Stomach (tissue), 4 donors: ENCODE results near the gene EIF2S2.
"Not testable (repeated sequence)": the region's sequence is repeated elsewhere in the genome, so short reads cannot be mapped to it uniquely, and the experiment has no call there.

Experiments used
- EP300 ChIP-seq: sonication (generic); formaldehyde crosslinking; IDR thresholded peaks from one replicate; pipeline ENCODE4 v1.6.1; 2017; ENCODE audit warnings: antibody characterized with exemption
- POLR2A ChIP-seq, 4 donors: fragments of 450-650 bp; IDR thresholded peaks; one replicate each; pipeline ENCODE4 v1.6.1; 2016; ENCODE audit warnings: antibody characterized with exemption in 4 of 4, control low read depth in 2 of 4, mild to moderate bottlenecking in 1 of 4, moderate library complexity in 1 of 4
- POLR2AphosphoS5 ChIP-seq, 3 donors: sonication (generic); formaldehyde crosslinking; IDR thresholded peaks; one replicate each; pipeline ENCODE4 v1.6.1; 2016; ENCODE audit warnings: antibody characterized with exemption in 3 of 3
- TF ChIP-seq, protein P1 (sequence below), 7 experiments: fragments of 450-650 bp in 4 of 7; fragments of 200-600 bp in 3 of 7; sonication (generic) in 3 of 7; IDR thresholded peaks; one replicate each; pipeline ENCODE4 v1.5.1; 2016 to 2019; ENCODE audit warnings: antibody characterized with exemption in 7 of 7, control low read depth in 2 of 7, mild to moderate bottlenecking in 1 of 7

DNA sequence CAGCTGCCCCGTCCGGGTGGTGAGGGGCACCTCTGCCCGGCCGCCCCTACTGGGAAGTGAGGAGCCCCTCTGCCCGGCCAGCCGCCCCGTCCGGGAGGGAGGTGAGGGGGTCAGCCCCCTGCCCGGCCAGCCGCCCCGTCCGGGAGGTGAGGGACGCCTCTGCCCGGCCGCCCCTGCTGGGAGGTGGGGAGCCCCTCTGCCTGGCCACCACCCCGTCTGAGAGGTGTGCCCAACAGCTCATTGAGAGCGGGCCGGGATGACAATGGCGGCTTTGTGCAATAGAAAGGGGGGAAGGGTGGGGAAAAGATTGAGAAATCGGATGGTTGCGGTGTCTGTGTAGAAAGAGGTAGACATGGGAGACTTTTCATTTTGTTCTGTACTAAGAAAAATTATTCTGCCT lies 20.9 kb upstream of the EIF2S2 start:
- TF ChIP-seq, protein P1, sequence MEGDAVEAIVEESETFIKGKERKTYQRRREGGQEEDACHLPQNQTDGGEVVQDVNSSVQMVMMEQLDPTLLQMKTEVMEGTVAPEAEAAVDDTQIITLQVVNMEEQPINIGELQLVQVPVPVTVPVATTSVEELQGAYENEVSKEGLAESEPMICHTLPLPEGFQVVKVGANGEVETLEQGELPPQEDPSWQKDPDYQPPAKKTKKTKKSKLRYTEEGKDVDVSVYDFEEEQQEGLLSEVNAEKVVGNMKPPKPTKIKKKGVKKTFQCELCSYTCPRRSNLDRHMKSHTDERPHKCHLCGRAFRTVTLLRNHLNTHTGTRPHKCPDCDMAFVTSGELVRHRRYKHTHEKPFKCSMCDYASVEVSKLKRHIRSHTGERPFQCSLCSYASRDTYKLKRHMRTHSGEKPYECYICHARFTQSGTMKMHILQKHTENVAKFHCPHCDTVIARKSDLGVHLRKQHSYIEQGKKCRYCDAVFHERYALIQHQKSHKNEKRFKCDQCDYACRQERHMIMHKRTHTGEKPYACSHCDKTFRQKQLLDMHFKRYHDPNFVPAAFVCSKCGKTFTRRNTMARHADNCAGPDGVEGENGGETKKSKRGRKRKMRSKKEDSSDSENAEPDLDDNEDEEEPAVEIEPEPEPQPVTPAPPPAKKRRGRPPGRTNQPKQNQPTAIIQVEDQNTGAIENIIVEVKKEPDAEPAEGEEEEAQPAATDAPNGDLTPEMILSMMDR (IDR thresholded peaks at IDR 0.05) = not testable (repeated sequence)
- TF ChIP-seq POLR2A (IDR thresholded peaks at IDR 0.05); POLR2AphosphoS5 (IDR thresholded peaks at IDR 0.05); EP300: not testable (repeated sequence)
